DND-41 (cell line): ENCODE data around the gene UTF1.

ENCODE experiments used
- ATAC-seq: fragments of 200-7000 bp; cut with Tn5 transposase; 3 replicates; pipeline ENCODE4 v1.9.1; 2021; ENCODE audit warnings: low read depth; ENCODE audit not compliant: insufficient read depth
- DNase-seq: peaks from one replicate; pipeline ENCODE4 v3.0.0-alpha.2; 2020
- H2AFZ ChIP-seq: 2 replicates; pipeline ENCODE4 v1.6.0; 2012; ENCODE audit warnings: low read depth, low read length
- H3K27ac ChIP-seq: 2 replicates; pipeline ENCODE4 v1.5.1; 2012; ENCODE audit warnings: low read length, inconsistent platforms
- H3K27me3 ChIP-seq: fragments of 200-600 bp; sonication (generic); 2 replicates; pipeline ENCODE4 v1.6.0; 2012; ENCODE audit warnings: low read length, mild to moderate bottlenecking, inconsistent platforms; ENCODE audit not compliant: insufficient read depth, poor library complexity
- H3K36me3 ChIP-seq: 2 replicates; pipeline ENCODE4 v1.5.1; 2012; ENCODE audit warnings: low read length, inconsistent platforms; ENCODE audit not compliant: insufficient read depth
- H3K4me1 ChIP-seq: 2 replicates; pipeline ENCODE4 v1.5.1; 2012; ENCODE audit warnings: mild to moderate bottlenecking, low read length; ENCODE audit not compliant: insufficient read depth
- H3K4me2 ChIP-seq: 2 replicates; pipeline ENCODE4 v1.6.0; 2012; ENCODE audit warnings: mild to moderate bottlenecking, moderate library complexity, low read length, inconsistent platforms; ENCODE audit not compliant: insufficient read depth
- H3K4me3 ChIP-seq, 2 experiments: fragments of 200-600 bp in 1 of 2; shearing (Covaris generic) in 1 of 2; 2 replicates each; pipeline ENCODE4 v1.5.1; 2012 to 2016; ENCODE audit warnings: inconsistent platforms in 2 of 2, low read length in 2 of 2, mild to moderate bottlenecking in 2 of 2, low read depth in 1 of 2, moderate library complexity in 1 of 2
- H3K79me2 ChIP-seq: 2 replicates; pipeline ENCODE4 v1.6.0; 2012; ENCODE audit warnings: low read length, inconsistent platforms; ENCODE audit not compliant: insufficient read depth
- H3K9ac ChIP-seq: 2 replicates; pipeline ENCODE4 v1.6.0; 2012; ENCODE audit warnings: low read depth, mild to moderate bottlenecking, inconsistent platforms, low read length, moderate library complexity
- H3K9me3 ChIP-seq: 2 replicates; pipeline ENCODE4 v1.5.1; 2012; ENCODE audit warnings: low read length, moderate library complexity, mild to moderate bottlenecking, inconsistent platforms; ENCODE audit not compliant: insufficient read depth, severe bottlenecking
- H4K20me1 ChIP-seq: 2 replicates; pipeline ENCODE4 v1.6.0; 2012; ENCODE audit warnings: low read length; ENCODE audit not compliant: insufficient read depth
- CTCF ChIP-seq: IDR thresholded peaks from 2 replicates; pipeline ENCODE4 v1.5.1; 2012; ENCODE audit warnings: borderline replicate concordance, low read length, moderate library complexity, mild to moderate bottlenecking; ENCODE audit not compliant: poor library complexity, severe bottlenecking; ENCODE audit errors: extremely low read depth
- EZH2 ChIP-seq: IDR thresholded peaks from 3 replicates; pipeline ENCODE4 v1.6.1; 2012; ENCODE audit warnings: borderline replicate concordance, low read depth, mild to moderate bottlenecking, moderate library complexity, low read length, inconsistent platforms; ENCODE audit not compliant: severe bottlenecking

UTF1 gene

GRCh38 chr10:133196936-133197758 lies 32.9 kb upstream of the UTF1 start:
- Histone ChIP-seq H2AFZ (no peak overlapping the region), H3K79me2 (no peaks in the 10 kb centered on the region), H3K4me3 (no peak overlapping the region), H3K4me1 (no peaks in the 10 kb centered on the region), H3K27me3 (no peaks in the 10 kb centered on the region), H3K9me3 (no peaks in the 10 kb centered on the region), H3K4me2 (no peak overlapping the region), H3K36me3 (no peaks in the 10 kb centered on the region), H3K27ac (no peak overlapping the region), H3K9ac (no peak overlapping the region), H4K20me1 (no peaks in the 10 kb centered on the region; the same call in 1 of the 2 replicates)
- TF ChIP-seq EZH2 = no peak
- no peak for TF ChIP-seq CTCF
- ATAC-seq (no peak), DNase-seq (no peak)

- Histone ChIP-seq H2AFZ (no peak overlapping the region), H3K27me3 (no peaks in the 10 kb centered on the region), H3K79me2 (no peaks in the 10 kb centered on the region), H3K4me1 (no peaks in the 10 kb centered on the region), H4K20me1 (no peaks in the 10 kb centered on the region; the same call in 1 of the 2 replicates), H3K4me3 (no peak overlapping the region), H3K36me3 (no peaks in the 10 kb centered on the region), H3K4me2 (no peak overlapping the region), H3K9ac (no peak overlapping the region), H3K9me3 (no peaks in the 10 kb centered on the region), H3K27ac (no peak overlapping the region)
- no peak for DNase-seq
- no peak for ATAC-seq
- no peak for TF ChIP-seq CTCF
- TF ChIP-seq EZH2 = no peak
Measured at GRCh38 chr10:133197786-133198185, 32.2 kb upstream of the UTF1 start.

GRCh38 chr10:133198206-133198605 lies 31.8 kb upstream of the UTF1 start:
- no peak overlapping the region for H3K27ac ChIP-seq
- TF ChIP-seq EZH2 = no peak
- no peak for TF ChIP-seq CTCF
- H3K4me2 ChIP-seq = no peak overlapping the region
- H3K27me3 ChIP-seq = no peaks in the 10 kb centered on the region
- no peaks in the 10 kb centered on the region for H3K79me2 ChIP-seq
- H3K9ac ChIP-seq = no peak overlapping the region
- DNase-seq = no peak
- ATAC-seq = no peak
- no peak overlapping the region for H3K4me3 ChIP-seq
- H3K4me1 ChIP-seq = no peaks in the 10 kb centered on the region
- H2AFZ ChIP-seq = no peak overlapping the region
- no peaks in the 10 kb centered on the region for H3K9me3 ChIP-seq
- no peaks in the 10 kb centered on the region; the same call in 1 of the 2 replicates for H4K20me1 ChIP-seq
- no peaks in the 10 kb centered on the region for H3K36me3 ChIP-seq
